Stomach (tissue), 4 donors: Measurements from ENCODE around the gene FBXW11.

Experiments
- CTCF ChIP-seq, 7 experiments: fragments of 450-650 bp in 4 of 7; fragments of 200-600 bp in 3 of 7; sonication (generic) in 3 of 7; IDR thresholded peaks; one replicate each; pipeline ENCODE4 v1.5.1; 2016 to 2019; ENCODE audit warnings: antibody characterized with exemption in 7 of 7, control low read depth in 2 of 7, mild to moderate bottlenecking in 1 of 7
- EP300 ChIP-seq: sonication (generic); formaldehyde crosslinking; IDR thresholded peaks from one replicate; pipeline ENCODE4 v1.6.1; 2017; ENCODE audit warnings: antibody characterized with exemption
- POLR2A ChIP-seq, 4 donors: fragments of 450-650 bp; IDR thresholded peaks; one replicate each; pipeline ENCODE4 v1.6.1; 2016; ENCODE audit warnings: antibody characterized with exemption in 4 of 4, control low read depth in 2 of 4, mild to moderate bottlenecking in 1 of 4, moderate library complexity in 1 of 4
- POLR2AphosphoS5 ChIP-seq, 3 donors: sonication (generic); formaldehyde crosslinking; IDR thresholded peaks; one replicate each; pipeline ENCODE4 v1.6.1; 2016; ENCODE audit warnings: antibody characterized with exemption in 3 of 3

- no peak for TF ChIP-seq POLR2A (IDR thresholded peaks at IDR 0.05)
- TF ChIP-seq POLR2AphosphoS5 (IDR thresholded peaks at IDR 0.05) = no peak
- no peak for TF ChIP-seq CTCF (IDR thresholded peaks at IDR 0.05)
- TF ChIP-seq EP300 = no peak
These were observed 45.4 kb upstream of the FBXW11 start for GRCh38 chr5:172051643-172052339.
